OCI-LY1 (cell line): Measurements from ENCODE around the gene SLC35G6.

Experiments used
- CTCF ChIP-seq: fragments of 200-600 bp; sonication (generic), shearing (Covaris generic); IDR thresholded peaks from 2 replicates; pipeline ENCODE4 v1.5.1; 2017; ENCODE audit warnings: mild to moderate bottlenecking, antibody characterized with exemption, low read length, moderate library complexity, mixed read lengths
- EZH2 ChIP-seq: fragments of 200-600 bp; sonication (generic), shearing (Covaris generic); IDR thresholded peaks from 2 replicates; pipeline ENCODE4 v1.8.0; 2017; ENCODE audit warnings: borderline replicate concordance, mixed run types, mild to moderate bottlenecking, antibody characterized with exemption, low read length, moderate library complexity, mixed read lengths

- TF ChIP-seq CTCF, result no peak
- TF ChIP-seq EZH2, result no peak
Observed at GRCh38 chr17:7491583-7491982, 10.3 kb downstream of the SLC35G6 start.
